Measurements from ENCODE around the gene GRID2.
"Not testable (repeated sequence)": the region's sequence is repeated elsewhere in the genome, so short reads cannot be mapped to it uniquely, and the experiment has no call there.

GRID2 gene

DNA sequence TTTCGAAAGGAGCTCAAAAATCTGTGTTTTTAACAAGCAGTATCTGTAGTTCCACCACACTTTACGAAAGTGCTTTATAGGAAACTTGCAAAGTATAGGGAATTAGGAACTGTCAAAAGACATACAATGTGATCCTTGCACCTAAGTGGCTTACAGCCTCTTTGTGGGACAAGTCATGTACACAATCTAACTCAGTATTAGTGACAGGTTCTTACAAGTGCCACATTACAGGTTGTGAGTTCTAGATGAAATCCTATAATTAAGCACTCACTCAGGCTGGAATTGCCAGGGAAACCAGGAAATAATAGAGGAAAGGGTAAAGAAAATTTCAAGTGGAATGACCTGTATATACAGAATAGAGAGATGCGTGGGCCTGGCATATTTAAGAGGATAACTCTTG, 957.4 kb downstream of the GRID2 start:
- H3K4me3 ChIP-seq (ENCODE audit: low read depth, low read length): no peak overlapping the region
- TF ChIP-seq, protein P1, sequence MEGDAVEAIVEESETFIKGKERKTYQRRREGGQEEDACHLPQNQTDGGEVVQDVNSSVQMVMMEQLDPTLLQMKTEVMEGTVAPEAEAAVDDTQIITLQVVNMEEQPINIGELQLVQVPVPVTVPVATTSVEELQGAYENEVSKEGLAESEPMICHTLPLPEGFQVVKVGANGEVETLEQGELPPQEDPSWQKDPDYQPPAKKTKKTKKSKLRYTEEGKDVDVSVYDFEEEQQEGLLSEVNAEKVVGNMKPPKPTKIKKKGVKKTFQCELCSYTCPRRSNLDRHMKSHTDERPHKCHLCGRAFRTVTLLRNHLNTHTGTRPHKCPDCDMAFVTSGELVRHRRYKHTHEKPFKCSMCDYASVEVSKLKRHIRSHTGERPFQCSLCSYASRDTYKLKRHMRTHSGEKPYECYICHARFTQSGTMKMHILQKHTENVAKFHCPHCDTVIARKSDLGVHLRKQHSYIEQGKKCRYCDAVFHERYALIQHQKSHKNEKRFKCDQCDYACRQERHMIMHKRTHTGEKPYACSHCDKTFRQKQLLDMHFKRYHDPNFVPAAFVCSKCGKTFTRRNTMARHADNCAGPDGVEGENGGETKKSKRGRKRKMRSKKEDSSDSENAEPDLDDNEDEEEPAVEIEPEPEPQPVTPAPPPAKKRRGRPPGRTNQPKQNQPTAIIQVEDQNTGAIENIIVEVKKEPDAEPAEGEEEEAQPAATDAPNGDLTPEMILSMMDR (IDR thresholded peaks at IDR 0.05; ENCODE audit: control insufficient read depth, extremely low read depth, insufficient read depth): no peak
- DNase-seq (ENCODE audit: low read depth): no peak

DNA sequence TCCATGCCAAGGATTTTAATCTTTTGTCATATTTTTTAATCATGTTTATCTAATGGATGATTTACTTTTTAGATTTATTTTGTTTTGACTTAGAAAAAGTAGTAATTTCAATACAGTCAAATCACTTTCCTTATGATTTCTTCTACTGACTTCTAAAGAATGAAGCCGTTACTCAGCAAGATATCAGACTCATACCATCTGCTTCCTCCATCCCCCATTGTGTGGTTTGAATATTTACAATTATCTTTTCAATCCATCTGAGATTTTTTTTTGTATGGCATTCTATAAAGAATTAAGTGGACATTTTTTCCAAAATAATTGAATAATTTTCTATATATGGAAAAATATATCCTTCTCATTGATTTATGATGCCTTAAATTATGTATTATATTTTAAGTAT, 959.4 kb downstream of the GRID2 start:
- TF ChIP-seq, protein P1 (IDR thresholded peaks at IDR 0.05; ENCODE audit: control insufficient read depth, extremely low read depth, insufficient read depth): no peak
- no peak overlapping the region for H3K4me3 ChIP-seq (ENCODE audit: low read depth, low read length)
- no peak for DNase-seq (ENCODE audit: low read depth)

DNA sequence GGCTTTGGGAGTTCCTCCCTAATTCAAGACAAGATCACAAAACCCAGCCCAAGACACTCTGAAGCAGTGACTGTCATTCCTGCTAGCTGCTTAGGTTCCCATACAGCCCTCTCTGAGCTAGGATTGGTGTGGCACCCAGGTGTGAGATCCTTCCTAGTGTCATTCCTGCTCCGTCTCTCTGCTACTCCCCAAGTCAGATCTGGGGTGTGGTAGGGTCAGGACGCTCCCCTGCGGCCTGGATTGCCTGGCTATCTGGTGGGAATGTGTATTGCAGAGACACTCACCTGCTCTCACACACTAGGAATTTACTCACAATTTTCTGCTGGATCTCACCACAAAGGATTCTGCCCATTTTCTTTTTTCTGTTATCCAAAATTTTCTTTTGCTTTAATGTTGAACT, 964.0 kb downstream of the GRID2 start:
- no peak for DNase-seq (ENCODE audit: low read depth)
- TF ChIP-seq, protein P1 (IDR thresholded peaks at IDR 0.05; ENCODE audit: control insufficient read depth, extremely low read depth, insufficient read depth): no peak
- no peak overlapping the region for H3K4me3 ChIP-seq (ENCODE audit: low read depth, low read length)

DNA sequence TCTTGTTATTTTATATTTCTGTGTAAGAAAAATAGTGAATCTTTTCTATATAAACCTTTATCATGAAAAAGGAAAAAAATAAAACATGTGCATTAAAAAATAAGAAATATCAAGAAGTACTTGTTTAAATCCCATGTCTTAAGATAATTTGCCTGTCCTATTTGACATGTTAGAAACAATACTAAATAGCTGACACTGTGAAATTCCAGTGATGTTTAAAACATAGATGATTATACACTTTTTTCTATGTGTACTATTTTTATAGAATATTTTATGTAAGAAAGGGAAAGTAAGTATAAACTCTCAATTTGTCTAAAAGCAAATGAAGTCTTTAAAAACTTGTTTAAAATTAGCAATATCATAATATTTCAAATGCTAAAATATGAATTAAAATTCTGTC, 981.6 kb downstream of the GRID2 start:
- TF ChIP-seq, protein P1 (IDR thresholded peaks at IDR 0.05; ENCODE audit: control insufficient read depth, extremely low read depth, insufficient read depth): no peak
- DNase-seq (ENCODE audit: low read depth): no peak
- H3K4me3 ChIP-seq (ENCODE audit: low read depth, low read length): no peak overlapping the region

DNA sequence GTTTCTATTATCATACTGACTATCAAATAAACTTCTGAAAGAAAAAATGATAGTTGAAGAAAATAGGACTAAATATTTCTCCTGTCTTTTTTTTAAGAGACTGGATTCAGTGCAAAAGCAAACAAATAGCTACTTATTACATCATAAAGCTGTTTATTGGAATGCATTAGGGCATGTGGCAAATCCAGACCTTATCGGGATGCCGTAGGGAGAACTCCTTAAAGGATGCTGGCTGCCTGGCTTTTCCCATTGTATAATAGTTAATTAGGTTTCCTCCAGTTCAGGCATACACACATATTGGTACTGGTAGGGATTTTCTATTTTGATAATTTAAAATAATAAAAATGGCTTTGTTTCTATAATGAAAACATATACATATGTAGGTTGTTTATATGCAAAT, 985.5 kb downstream of the GRID2 start:
- TF ChIP-seq, protein P1 (IDR thresholded peaks at IDR 0.05; ENCODE audit: control insufficient read depth, extremely low read depth, insufficient read depth): no peak
- no peak for DNase-seq (ENCODE audit: low read depth)
- no peak overlapping the region for H3K4me3 ChIP-seq (ENCODE audit: low read depth, low read length)

DNA sequence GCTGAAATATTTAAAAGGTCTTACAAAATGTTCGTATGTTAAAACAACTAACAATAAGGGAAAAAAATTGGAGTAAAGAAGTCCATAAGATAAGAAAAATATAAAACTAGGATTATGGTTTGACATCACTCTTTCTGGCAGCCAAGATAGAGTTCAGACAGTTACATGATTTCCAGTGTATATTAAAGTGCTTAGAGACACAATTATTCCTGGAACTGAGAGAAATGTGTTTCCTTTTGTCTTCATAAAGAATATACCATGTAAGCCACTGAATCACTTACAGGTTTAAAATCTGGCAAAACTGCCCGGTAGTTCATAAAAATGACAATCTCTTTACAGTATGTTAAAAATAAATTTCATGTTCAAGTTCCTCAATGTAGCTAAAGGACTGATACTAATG, 986.1 kb downstream of the GRID2 start:
- DNase-seq (ENCODE audit: low read depth): no peak
- TF ChIP-seq, protein P1 (IDR thresholded peaks at IDR 0.05; ENCODE audit: control insufficient read depth, extremely low read depth, insufficient read depth): no peak
- no peak overlapping the region for H3K4me3 ChIP-seq (ENCODE audit: low read depth, low read length)

DNA sequence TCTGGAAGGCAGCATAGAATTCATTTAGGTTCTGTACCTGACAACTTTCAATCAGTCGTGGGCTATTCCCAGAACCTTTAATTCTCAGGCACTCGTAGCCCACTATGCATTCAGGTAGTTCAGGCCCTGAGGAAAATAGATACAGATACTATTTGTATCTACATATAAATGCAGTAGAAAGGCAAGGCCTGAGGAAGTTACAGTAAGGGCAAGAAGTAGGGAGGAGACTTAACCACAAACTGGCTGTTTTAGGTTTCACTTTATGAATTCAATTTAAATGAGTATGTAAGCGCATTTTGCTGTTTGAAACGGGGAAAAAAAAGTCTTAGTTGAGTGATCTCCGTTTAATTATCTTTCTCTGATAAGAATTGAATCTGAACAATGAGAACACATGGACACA, 995.4 kb downstream of the GRID2 start:
- no peak overlapping the region for H3K4me3 ChIP-seq (ENCODE audit: low read depth, low read length)
- TF ChIP-seq, protein P1 (IDR thresholded peaks at IDR 0.05; ENCODE audit: control insufficient read depth, extremely low read depth, insufficient read depth): no peak
- no peak for DNase-seq (ENCODE audit: low read depth)

DNA sequence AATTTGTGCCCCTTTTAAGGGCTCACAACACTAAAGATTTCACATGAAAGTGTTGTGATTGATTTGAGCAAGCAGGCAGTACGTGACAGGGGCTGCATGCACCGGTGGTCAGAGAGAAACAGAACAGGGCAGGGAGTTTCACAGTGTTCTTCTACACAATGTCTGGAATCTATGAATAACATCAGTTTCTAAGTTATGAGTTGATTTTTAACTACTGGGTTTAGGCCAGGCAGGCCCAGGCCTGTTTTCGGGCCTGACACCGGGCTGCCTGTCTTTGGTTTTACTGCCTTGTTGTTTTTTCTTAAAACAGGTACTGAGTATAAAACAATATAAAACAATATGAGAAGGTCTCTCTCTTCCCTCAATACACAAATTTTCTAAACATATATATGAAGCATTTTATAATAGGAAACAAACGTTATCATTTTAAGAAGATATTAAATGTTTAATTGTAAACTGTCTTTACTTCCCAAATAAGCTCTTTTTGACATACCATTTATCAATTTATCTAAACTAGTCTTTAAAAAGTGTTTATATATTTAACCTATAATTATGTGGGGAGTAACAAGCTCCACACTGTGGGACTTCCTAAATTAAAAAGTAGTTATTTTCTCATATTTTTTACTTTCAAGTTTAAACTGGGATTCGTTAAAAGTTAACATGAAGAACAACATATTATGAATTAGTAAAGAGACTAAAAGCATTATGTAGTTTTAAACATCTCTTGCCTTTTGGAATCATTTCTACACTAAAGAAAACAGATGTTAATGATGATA, 997.2 kb downstream of the GRID2 start:
- DNase-seq (ENCODE audit: low read depth); H3K4me3 ChIP-seq (ENCODE audit: low read depth, low read length): not testable (repeated sequence)

All from LNCaP clone FGC (cell line).